DOHH2 (cell line): ENCODE data around the gene TRIL.

Experiments
- H3F3A ChIP-seq: fragments of 200-600 bp; sonication (generic), shearing (Covaris generic); 2 replicates; pipeline ENCODE4 v1.6.0; 2016; ENCODE audit warnings: antibody characterized with exemption, mild to moderate bottlenecking; ENCODE audit not compliant: control insufficient read depth, insufficient read depth
- H3K27ac ChIP-seq: fragments of 200-600 bp; sonication (generic); 2 replicates; pipeline ENCODE4 v1.5.1; 2014; ENCODE audit warnings: low read depth, mild to moderate bottlenecking, low read length, moderate library complexity
- H3K27me3 ChIP-seq: fragments of 200-600 bp; sonication (generic); 2 replicates; pipeline ENCODE4 v1.6.1; 2014; ENCODE audit warnings: mild to moderate bottlenecking, low read length, mixed read lengths; ENCODE audit not compliant: control insufficient read depth
- H3K36me3 ChIP-seq: fragments of 200-600 bp; sonication (generic); 2 replicates; pipeline ENCODE4 v1.6.1; 2014; ENCODE audit warnings: mild to moderate bottlenecking, low read length, moderate library complexity, mixed read lengths; ENCODE audit not compliant: control insufficient read depth
- H3K4me1 ChIP-seq: fragments of 200-600 bp; sonication (generic); 2 replicates; pipeline ENCODE4 v1.6.1; 2014; ENCODE audit warnings: mild to moderate bottlenecking, low read length, mixed read lengths; ENCODE audit not compliant: control insufficient read depth
- H3K4me2 ChIP-seq: fragments of 200-600 bp; sonication (generic); 2 replicates; pipeline ENCODE4 v1.6.0; 2014; ENCODE audit warnings: mild to moderate bottlenecking, low read length, moderate library complexity
- H3K4me3 ChIP-seq: fragments of 200-600 bp; sonication (generic); 2 replicates; pipeline ENCODE4 v1.5.1; 2014; ENCODE audit warnings: mild to moderate bottlenecking, low read length, mixed read lengths
- H3K79me2 ChIP-seq: fragments of 200-600 bp; sonication (generic); 2 replicates; pipeline ENCODE4 v1.6.1; 2014; ENCODE audit warnings: mild to moderate bottlenecking, low read length, mixed read lengths; ENCODE audit not compliant: control insufficient read depth
- H3K9me2 ChIP-seq: fragments of 200-600 bp; sonication (generic); replicated peaks from 2 replicates; pipeline ENCODE4 v1.6.1; 2014; ENCODE audit warnings: mild to moderate bottlenecking, low read length, mixed read lengths; ENCODE audit not compliant: control insufficient read depth
- H3K9me3 ChIP-seq: fragments of 200-600 bp; sonication (generic); 2 replicates; pipeline ENCODE4 v1.6.1; 2014; ENCODE audit warnings: antibody characterized with exemption, low read length, mixed read lengths; ENCODE audit not compliant: control insufficient read depth, insufficient read depth
- H4K20me1 ChIP-seq: fragments of 200-600 bp; sonication (generic); 2 replicates; pipeline ENCODE4 v1.6.0; 2014; ENCODE audit warnings: low read depth, mild to moderate bottlenecking, antibody characterized with exemption, low read length, moderate library complexity; ENCODE audit not compliant: control insufficient read depth, insufficient read depth
- EZH2phosphoT487 ChIP-seq: fragments of 200-600 bp; sonication (generic); IDR thresholded peaks from 2 replicates; pipeline ENCODE4 v1.6.1; 2017; ENCODE audit warnings: borderline replicate concordance, mild to moderate bottlenecking, antibody characterized with exemption, low read length, moderate library complexity, mixed read lengths
- TF ChIP-seq, protein P1 (sequence below): fragments of 200-600 bp; sonication (generic); IDR thresholded peaks from one replicate; pipeline ENCODE4 v1.5.1; 2014; ENCODE audit warnings: antibody characterized with exemption, mild to moderate bottlenecking, low read depth, low read length; ENCODE audit not compliant: poor library complexity, severe bottlenecking

The TRIL gene

DNA sequence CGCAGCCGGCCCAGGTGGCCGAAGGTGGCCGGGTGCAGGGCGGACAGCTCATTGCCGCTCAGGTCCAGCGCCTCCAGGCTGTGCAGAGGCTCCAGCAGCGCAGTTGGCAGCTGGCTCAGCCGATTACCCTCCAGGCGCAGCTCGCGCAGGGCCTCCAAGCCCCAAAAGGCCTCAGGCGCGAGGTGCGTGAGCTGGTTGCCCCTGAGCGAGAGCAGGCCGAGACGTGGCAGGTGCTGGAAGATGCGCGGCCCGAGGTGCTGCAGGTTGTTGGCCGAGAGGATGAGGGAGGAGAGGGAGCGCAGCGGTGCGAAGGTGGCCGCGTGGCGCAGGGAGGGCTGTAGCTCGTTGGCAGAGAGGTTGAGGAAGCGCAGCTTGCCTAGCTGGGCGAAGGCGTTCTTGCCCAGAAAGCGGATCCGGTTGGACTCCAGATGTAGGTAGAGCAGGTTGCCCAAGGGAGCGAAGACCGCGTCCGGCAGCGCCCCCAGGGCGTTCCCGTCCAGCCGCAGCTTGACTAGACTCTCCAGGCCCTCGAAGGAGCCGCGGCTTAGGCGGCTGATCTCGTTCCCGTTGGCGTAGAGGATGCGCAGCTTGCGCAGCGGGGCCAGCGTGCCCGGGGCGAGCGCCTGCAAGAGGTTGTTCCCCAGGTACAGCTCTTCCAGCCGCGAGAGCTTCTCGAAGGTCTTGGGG lies 923 bp downstream of the TRIL start:
- Histone ChIP-seq H3K36me3 (no peaks in the 10 kb centered on the region), H3K4me3 (no peak overlapping the region), H3K9me2 (no peaks in the 10 kb centered on the region), H3K4me1 (no peaks in the 10 kb centered on the region), H3K27me3 (no peaks in the 10 kb centered on the region), H3K27ac (no peak overlapping the region), H3K4me2 (no peak overlapping the region), H4K20me1 (no peaks in the 10 kb centered on the region), H3F3A (no peaks in the 10 kb centered on the region), H3K79me2 (no peaks in the 10 kb centered on the region), H3K9me3 (peaks cover 22% of the 10 kb centered on the region; the same call in 1 of the 2 replicates)
- TF ChIP-seq EZH2phosphoT487 = no peak
- TF ChIP-seq, protein P1, sequence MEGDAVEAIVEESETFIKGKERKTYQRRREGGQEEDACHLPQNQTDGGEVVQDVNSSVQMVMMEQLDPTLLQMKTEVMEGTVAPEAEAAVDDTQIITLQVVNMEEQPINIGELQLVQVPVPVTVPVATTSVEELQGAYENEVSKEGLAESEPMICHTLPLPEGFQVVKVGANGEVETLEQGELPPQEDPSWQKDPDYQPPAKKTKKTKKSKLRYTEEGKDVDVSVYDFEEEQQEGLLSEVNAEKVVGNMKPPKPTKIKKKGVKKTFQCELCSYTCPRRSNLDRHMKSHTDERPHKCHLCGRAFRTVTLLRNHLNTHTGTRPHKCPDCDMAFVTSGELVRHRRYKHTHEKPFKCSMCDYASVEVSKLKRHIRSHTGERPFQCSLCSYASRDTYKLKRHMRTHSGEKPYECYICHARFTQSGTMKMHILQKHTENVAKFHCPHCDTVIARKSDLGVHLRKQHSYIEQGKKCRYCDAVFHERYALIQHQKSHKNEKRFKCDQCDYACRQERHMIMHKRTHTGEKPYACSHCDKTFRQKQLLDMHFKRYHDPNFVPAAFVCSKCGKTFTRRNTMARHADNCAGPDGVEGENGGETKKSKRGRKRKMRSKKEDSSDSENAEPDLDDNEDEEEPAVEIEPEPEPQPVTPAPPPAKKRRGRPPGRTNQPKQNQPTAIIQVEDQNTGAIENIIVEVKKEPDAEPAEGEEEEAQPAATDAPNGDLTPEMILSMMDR = no peak

- Histone ChIP-seq H3K27ac (no peak overlapping the region), H3F3A (no peaks in the 10 kb centered on the region), H3K4me1 (no peaks in the 10 kb centered on the region), H3K9me3 (peaks cover 22% of the 10 kb centered on the region; the same call in 1 of the 2 replicates), H3K4me3 (no peak overlapping the region), H3K27me3 (no peaks in the 10 kb centered on the region), H3K4me2 (no peak overlapping the region), H3K79me2 (no peaks in the 10 kb centered on the region), H3K9me2 (no peaks in the 10 kb centered on the region), H4K20me1 (no peaks in the 10 kb centered on the region), H3K36me3 (no peaks in the 10 kb centered on the region)
- TF ChIP-seq EZH2phosphoT487 = no peak
- TF ChIP-seq, protein P1 = no peak
Measured at GRCh38 chr7:28956608-28957063, 1.5 kb downstream of the TRIL start.

- TF ChIP-seq, protein P1 = no peak
- no peak for TF ChIP-seq EZH2phosphoT487
- H3K9me3 ChIP-seq = peaks cover 22% of the 10 kb centered on the region; the same call in 1 of the 2 replicates
- no peaks in the 10 kb centered on the region for H3K4me1 ChIP-seq
- no peaks in the 10 kb centered on the region for H3F3A ChIP-seq
- no peaks in the 10 kb centered on the region for H3K36me3 ChIP-seq
- H3K4me2 ChIP-seq = no peak overlapping the region
- H3K9me2 ChIP-seq = no peaks in the 10 kb centered on the region
- no peaks in the 10 kb centered on the region for H3K27me3 ChIP-seq
- no peak overlapping the region for H3K27ac ChIP-seq
- H4K20me1 ChIP-seq = no peaks in the 10 kb centered on the region
- H3K79me2 ChIP-seq = no peaks in the 10 kb centered on the region
- no peak overlapping the region for H3K4me3 ChIP-seq
Measured at GRCh38 chr7:28955718-28956607, 2.2 kb downstream of the TRIL start.
